ENCODE results near the gene ARPP21. TPM values are rescaled to one million over a fixed set of nuclear protein-coding genes. Genes with fewer than 3 reads are reported as not detected.

Gene ARPP21
- polyA plus RNA-seq, 3 donors: not detected

GRCh38 chr3:35773417-35773816 is 134.1 kb downstream of the ARPP21 start:
- H2AFZ ChIP-seq (ENCODE audit: insufficient read depth, low read depth, low read length, poor library complexity, severe bottlenecking): no peak overlapping the region
- Mint-ChIP-seq H3K9me3 (no peaks in the 10 kb centered on the region), H3K36me3 (no peaks in the 10 kb centered on the region), H3K27me3 (ENCODE audit: low read depth in 3 of 3) (peaks cover 0 to under 1% (median 0%) of the 10 kb centered on the region in 3 donors), H3K27ac (no peak overlapping the region), H3K4me3 (no peak overlapping the region), H3K4me1 (no peaks in the 10 kb centered on the region)
- H3K4me3 ChIP-seq (replicated peaks in 1 of 3; ENCODE audit: low read depth in 2 of 3, low read length in 3 of 3): no peak overlapping the region
- no peaks in the 10 kb centered on the region for H3K36me3 ChIP-seq (replicated peaks in 1 of 2; ENCODE audit: control insufficient read depth in 1 of 2, insufficient read depth in 2 of 2, low read length in 2 of 2)
- no peaks in the 10 kb centered on the region for H3K4me1 ChIP-seq (ENCODE audit: control insufficient read depth in 1 of 2, insufficient read depth in 2 of 2, low read length in 2 of 2)
- no peak overlapping the region for H3K27ac ChIP-seq (ENCODE audit: low read depth in 1 of 2, low read length in 2 of 2)
- WGBS (ENCODE audit: insufficient coverage): no CpG with 5 or more reads among the region's 1 CpG
- no peaks in the 10 kb centered on the region for H4K20me1 ChIP-seq (ENCODE audit: insufficient read depth, low read length)
- no peak overlapping the region for H3K9ac ChIP-seq (ENCODE audit: insufficient read depth, low read length, poor library complexity, severe bottlenecking)
- H3K27me3 ChIP-seq (ENCODE audit: control insufficient read depth in 2 of 2, insufficient read depth in 2 of 2, low read length in 2 of 2): no peaks in the 10 kb centered on the region
- no peak overlapping the region for H3K4me2 ChIP-seq (replicated peaks; ENCODE audit: extremely low read depth, low read length, poor library complexity, severe bottlenecking)
- no peaks in the 10 kb centered on the region for H3K79me2 ChIP-seq (ENCODE audit: insufficient read depth, low read length)
- TF ChIP-seq CTCF (IDR thresholded peaks at IDR 0.05): no peak
- intact Hi-C loops (cut with micrococcal nuclease): no loop called here
- H3K9me3 ChIP-seq (replicated peaks in 1 of 2; ENCODE audit: control insufficient read depth in 1 of 2, insufficient read depth in 1 of 2, low read length in 2 of 2): no peaks in the 10 kb centered on the region
- DNase-seq: no peak

GRCh38 chr3:35776346-35776745 is 137.0 kb downstream of the ARPP21 start:
- Histone ChIP-seq H3K9ac (ENCODE audit: insufficient read depth, low read length, poor library complexity, severe bottlenecking) (no peak overlapping the region), H3K36me3 (replicated peaks in 1 of 2; ENCODE audit: control insufficient read depth in 1 of 2, insufficient read depth in 2 of 2, low read length in 2 of 2) (no peaks in the 10 kb centered on the region), H2AFZ (ENCODE audit: insufficient read depth, low read depth, low read length, poor library complexity, severe bottlenecking) (no peak overlapping the region), H3K4me1 (ENCODE audit: control insufficient read depth in 1 of 2, insufficient read depth in 2 of 2, low read length in 2 of 2) (no peaks in the 10 kb centered on the region), H4K20me1 (ENCODE audit: insufficient read depth, low read length) (no peaks in the 10 kb centered on the region), H3K79me2 (ENCODE audit: insufficient read depth, low read length) (no peaks in the 10 kb centered on the region), H3K4me2 (replicated peaks; ENCODE audit: extremely low read depth, low read length, poor library complexity, severe bottlenecking) (no peak overlapping the region), H3K27me3 (ENCODE audit: control insufficient read depth in 2 of 2, insufficient read depth in 2 of 2, low read length in 2 of 2) (no peaks in the 10 kb centered on the region), H3K9me3 (replicated peaks in 1 of 2; ENCODE audit: control insufficient read depth in 1 of 2, insufficient read depth in 1 of 2, low read length in 2 of 2) (no peaks in the 10 kb centered on the region), H3K27ac (ENCODE audit: low read depth in 1 of 2, low read length in 2 of 2) (no peak overlapping the region), H3K4me3 (replicated peaks in 1 of 3; ENCODE audit: low read depth in 2 of 3, low read length in 3 of 3) (no peak overlapping the region)
- Mint-ChIP-seq H3K27ac (no peak overlapping the region), H3K27me3 (ENCODE audit: low read depth in 3 of 3) (peaks cover 0 to 2% (median 0%) of the 10 kb centered on the region in 3 donors), H3K4me3 (no peak overlapping the region), H3K36me3 (no peaks in the 10 kb centered on the region), H3K4me1 (no peaks in the 10 kb centered on the region), H3K9me3 (peaks cover 0 to 2% (median 0%) of the 10 kb centered on the region in 7 donors)
- no peak for DNase-seq
- TF ChIP-seq CTCF (IDR thresholded peaks at IDR 0.05): no peak
- intact Hi-C loops (cut with micrococcal nuclease): no loop called here
- WGBS (ENCODE audit: insufficient coverage): 92% methylated on average over 2 of the region's 2 CpGs
